ENCODE results near the gene CD55. TPM values are rescaled to one million over a fixed set of nuclear protein-coding genes. Genes with fewer than 3 reads are reported as not detected.

CD55 gene, protein sequence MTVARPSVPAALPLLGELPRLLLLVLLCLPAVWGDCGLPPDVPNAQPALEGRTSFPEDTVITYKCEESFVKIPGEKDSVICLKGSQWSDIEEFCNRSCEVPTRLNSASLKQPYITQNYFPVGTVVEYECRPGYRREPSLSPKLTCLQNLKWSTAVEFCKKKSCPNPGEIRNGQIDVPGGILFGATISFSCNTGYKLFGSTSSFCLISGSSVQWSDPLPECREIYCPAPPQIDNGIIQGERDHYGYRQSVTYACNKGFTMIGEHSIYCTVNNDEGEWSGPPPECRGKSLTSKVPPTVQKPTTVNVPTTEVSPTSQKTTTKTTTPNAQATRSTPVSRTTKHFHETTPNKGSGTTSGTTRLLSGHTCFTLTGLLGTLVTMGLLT
- 88.5 to 133 TPM (median 111 TPM) in 5 replicates for total RNA-seq (2022; extraction: Qiagen RNA extraction)

DNA sequence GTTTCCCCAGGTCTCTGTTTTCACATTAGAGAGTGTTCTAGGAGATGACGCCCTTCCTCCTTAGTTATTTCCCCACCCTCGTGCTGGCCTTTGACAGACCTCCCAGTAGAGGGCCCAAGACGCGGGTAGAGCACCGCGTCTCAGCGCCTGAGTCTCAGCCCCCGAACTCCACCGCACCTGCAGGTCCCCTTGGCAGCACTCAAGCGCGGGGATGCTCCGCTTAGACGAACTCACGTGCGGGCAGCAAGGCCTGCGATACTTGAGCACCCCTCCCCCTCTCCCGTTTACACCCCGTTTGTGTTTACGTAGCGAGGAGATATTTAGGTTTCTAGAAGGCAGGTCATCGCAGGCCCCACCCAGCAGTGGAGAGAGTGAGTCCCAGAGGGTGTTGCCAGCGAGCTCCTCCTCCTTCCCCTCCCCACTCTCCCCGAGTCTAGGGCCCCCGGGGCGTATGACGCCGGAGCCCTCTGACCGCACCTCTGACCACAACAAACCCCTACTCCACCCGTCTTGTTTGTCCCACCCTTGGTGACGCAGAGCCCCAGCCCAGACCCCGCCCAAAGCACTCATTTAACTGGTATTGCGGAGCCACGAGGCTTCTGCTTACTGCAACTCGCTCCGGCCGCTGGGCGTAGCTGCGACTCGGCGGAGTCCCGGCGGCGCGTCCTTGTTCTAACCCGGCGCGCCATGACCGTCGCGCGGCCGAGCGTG lies at the start of gene CD55:
Gene CD55 (plus strand): TSS at position 600 of the 711 bp plus-strand sequence. CDS start 88 bp downstream, at position 688.

Other genes with a start within 250 kb of the CD55 start
- gene C4BPB, start 232.8 kb upstream of the CD55 start, total RNA-seq (2022; extraction: Qiagen RNA extraction): 1.4 to 1.9 TPM (median 1.8 TPM) in 5 replicates
- 0.45 to 0.89 TPM (median 0.66 TPM) in 5 replicates for gene C4BPA, start 217.4 kb upstream of the CD55 start, total RNA-seq (2022; extraction: Qiagen RNA extraction)
- not detected in 5 replicates for gene CR2, start 132.7 kb downstream of the CD55 start, total RNA-seq (2022; extraction: Qiagen RNA extraction)
- gene CR1, start 174.5 kb downstream of the CD55 start, total RNA-seq (2022; extraction: Qiagen RNA extraction): not detected in 5 replicates